ENCODE measurements around the gene CENPL. TPM values are rescaled to one million over a fixed set of nuclear protein-coding genes. Genes with fewer than 3 reads are reported as not detected.

The CENPL gene
- total RNA-seq, 6 experiments from 2014 or later, result 1.0 to 2.2 (median 1.6) TPM

- Histone ChIP-seq H3K36me3 (peaks cover 0 to 25% (median 2%) of the 10 kb centered on the region in 4 donors), H3K9me3 (no peaks in the 10 kb centered on the region), H3K4me3 (no peak overlapping the region), H3K4me1 (no peaks in the 10 kb centered on the region), H3K27ac (no peak overlapping the region), H3K27me3 (no peaks in the 10 kb centered on the region)
- ATAC-seq, result no peak
- TF ChIP-seq POLR2A (IDR thresholded peaks at IDR 0.05) (no peak), CTCF (IDR thresholded peaks at IDR 0.05) (no peak)
- WGBS (ENCODE audit: insufficient coverage, low coverage, low lambda C conversion rate, missing lambda C conversion rate), result 100% methylated on average over 2 of the region's 2 CpGs
- intact Hi-C loops (cut with DNase I), result no loop called here
- no peak for DNase-seq
Measured at GRCh38 chr1:173789841-173790240, 34.8 kb downstream of the CENPL start.

GRCh38 chr1:173784997-173785396, 39.7 kb downstream of the CENPL start:
- TF ChIP-seq POLR2A (IDR thresholded peaks at IDR 0.05) (no peak), CTCF (IDR thresholded peaks at IDR 0.05) (no peak)
- 93% methylated on average over 7 of the region's 7 CpGs for WGBS (ENCODE audit: insufficient coverage, low coverage, low lambda C conversion rate, missing lambda C conversion rate)
- no peak for DNase-seq
- intact Hi-C loops (cut with DNase I), result no loop called here
- Histone ChIP-seq H3K36me3 (peaks cover 0 to 66% (median 17%) of the 10 kb centered on the region in 4 donors), H3K4me1 (no peaks in the 10 kb centered on the region), H3K27ac (no peak overlapping the region), H3K27me3 (no peaks in the 10 kb centered on the region), H3K4me3 (no peak overlapping the region), H3K9me3 (no peaks in the 10 kb centered on the region)
- ATAC-seq, result no peak

GRCh38 chr1:173779936-173780335, 44.7 kb downstream of the CENPL start:
- no peak overlapping the region for H3K4me3 ChIP-seq
- no peaks in the 10 kb centered on the region for H3K4me1 ChIP-seq
- H3K27me3 ChIP-seq, result no peaks in the 10 kb centered on the region
- DNase-seq, result no peak
- TF ChIP-seq POLR2A (IDR thresholded peaks at IDR 0.05) (no peak), CTCF (IDR thresholded peaks at IDR 0.05) (no peak)
- 100% methylated on average over 3 of the region's 4 CpGs for WGBS (ENCODE audit: insufficient coverage, low coverage, low lambda C conversion rate, missing lambda C conversion rate)
- H3K36me3 ChIP-seq, result peaks cover 0 to 65% (median 25%) of the 10 kb centered on the region in 4 donors
- intact Hi-C loops (cut with DNase I), result no loop called here
- H3K9me3 ChIP-seq, result no peaks in the 10 kb centered on the region
- H3K27ac ChIP-seq, result no peak overlapping the region
- no peak for ATAC-seq

- TF ChIP-seq CTCF (IDR thresholded peaks at IDR 0.05) (no peak), POLR2A (IDR thresholded peaks at IDR 0.05) (no peak)
- Histone ChIP-seq H3K36me3 (peaks cover 0 to 31% (median 11%) of the 10 kb centered on the region in 4 donors), H3K4me3 (no peak overlapping the region), H3K9me3 (no peaks in the 10 kb centered on the region), H3K27ac (no peak overlapping the region), H3K27me3 (no peaks in the 10 kb centered on the region), H3K4me1 (no peaks in the 10 kb centered on the region)
- WGBS (ENCODE audit: insufficient coverage, low coverage, low lambda C conversion rate, missing lambda C conversion rate), result 84% methylated on average over 5 of the region's 5 CpGs
- DNase-seq (no peak), ATAC-seq (no peak)
- intact Hi-C loops (cut with DNase I), result no loop called here
Measured at GRCh38 chr1:173775578-173776226, 49.0 kb downstream of the CENPL start.

Data from right lobe of liver (tissue), 6 donors.